HG02970 (cell line): ENCODE data around the gene SDK2.

Experiments
- ATAC-seq: cut with Tn5 transposase; IDR thresholded peaks from one replicate; pipeline ENCODE4 v1.9.1; 2021; ENCODE audit warnings: mild to moderate bottlenecking, moderate library complexity, moderate number of reproducible peaks; ENCODE audit not compliant: unreplicated experiment, low FRiP score

Gene SDK2

DNA sequence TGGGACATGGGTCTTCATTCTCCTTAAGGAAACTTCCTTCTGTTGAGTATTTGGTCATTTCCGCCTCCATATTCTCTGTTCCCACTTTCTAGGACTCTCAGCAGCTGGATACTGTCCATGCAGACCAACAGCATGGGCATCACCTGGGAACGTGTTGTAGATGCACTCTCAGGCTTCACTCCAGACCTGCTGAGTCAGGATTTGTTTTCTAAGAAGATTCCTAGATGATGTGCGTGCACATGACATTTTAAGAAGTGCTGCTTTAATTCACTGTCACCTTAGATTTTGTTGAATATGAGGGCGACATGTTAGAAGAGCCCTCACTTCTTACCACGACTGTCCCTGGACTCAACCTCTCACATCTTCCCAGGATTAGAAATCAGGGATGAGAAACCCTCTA is 10.0 kb upstream of the SDK2 start:
- no peak for ATAC-seq

DNA sequence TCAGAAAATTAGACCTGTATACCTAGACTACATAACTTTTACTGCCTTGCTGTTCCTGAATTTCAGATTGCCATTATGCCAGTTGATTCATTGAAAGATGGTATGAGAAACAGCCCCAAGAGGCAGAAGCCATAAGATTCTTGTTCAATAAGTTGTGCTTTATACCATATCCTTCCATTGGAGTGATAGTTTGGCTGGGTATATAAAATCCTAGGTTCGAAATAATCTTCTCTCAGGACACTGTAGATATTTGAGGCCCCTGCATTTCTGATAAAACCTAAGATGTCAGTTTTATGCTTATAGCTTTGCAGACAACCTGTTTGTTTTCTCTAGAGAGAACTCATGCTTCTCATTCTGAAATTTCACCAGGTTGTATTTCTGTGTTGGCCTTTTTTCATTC is 9.6 kb upstream of the SDK2 start:
- ATAC-seq = no peak

DNA sequence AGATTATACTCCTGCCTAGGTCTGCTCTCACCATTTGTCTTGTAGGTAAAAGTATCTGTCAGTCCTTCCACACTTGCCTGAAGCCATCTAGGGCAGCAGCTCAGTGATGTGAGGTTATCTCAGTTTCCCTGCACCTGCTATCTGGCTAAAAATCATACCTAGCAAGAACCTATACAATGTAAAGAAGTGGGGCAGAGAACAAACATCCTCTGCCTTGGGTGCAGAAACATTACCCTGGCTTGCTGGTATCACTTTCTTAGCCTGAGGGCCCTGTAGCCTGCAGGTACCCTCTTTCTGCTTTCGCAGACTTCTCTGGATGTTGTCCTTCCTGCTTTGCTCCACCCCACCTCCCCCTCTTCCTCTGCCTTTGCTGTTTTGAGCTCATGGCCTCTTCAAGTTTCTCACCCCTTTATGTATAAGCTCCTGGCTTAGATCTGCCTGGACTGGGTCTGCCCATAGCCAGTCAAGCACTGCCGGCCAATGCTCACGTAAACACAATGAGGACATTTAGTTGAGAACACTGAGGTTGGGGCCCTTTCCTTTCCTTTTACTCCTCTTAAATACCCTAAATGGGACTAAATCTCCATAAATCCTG is 8.7 kb upstream of the SDK2 start:
- no peak for ATAC-seq

DNA sequence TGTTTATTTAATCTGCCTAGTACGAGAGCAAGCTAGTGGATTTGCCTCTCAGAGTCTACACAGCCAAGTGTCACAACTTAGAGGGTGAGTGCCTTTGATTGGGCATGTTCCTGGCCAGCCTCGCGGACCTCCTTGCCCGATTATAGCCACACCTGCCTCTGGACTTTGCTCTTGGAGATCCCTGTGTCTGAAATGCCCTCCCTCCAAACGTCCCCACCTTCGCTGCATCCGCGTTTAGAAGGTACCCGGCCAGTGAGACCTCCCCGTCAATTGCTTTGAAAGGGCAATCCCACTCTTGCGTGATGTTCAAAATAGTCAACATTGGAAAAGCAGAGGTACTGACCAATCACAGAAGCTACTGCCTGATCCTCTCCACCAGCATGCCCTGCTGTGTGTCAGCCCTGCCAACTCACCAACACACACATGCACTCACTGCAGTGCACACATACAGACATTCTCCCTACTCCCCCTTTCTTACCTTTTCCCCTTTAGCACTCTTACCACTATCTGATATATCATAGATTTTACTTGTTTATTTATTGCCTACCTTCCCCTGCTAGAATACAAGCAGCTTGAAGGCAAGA is 6.5 kb upstream of the SDK2 start:
- ATAC-seq = no peak

DNA sequence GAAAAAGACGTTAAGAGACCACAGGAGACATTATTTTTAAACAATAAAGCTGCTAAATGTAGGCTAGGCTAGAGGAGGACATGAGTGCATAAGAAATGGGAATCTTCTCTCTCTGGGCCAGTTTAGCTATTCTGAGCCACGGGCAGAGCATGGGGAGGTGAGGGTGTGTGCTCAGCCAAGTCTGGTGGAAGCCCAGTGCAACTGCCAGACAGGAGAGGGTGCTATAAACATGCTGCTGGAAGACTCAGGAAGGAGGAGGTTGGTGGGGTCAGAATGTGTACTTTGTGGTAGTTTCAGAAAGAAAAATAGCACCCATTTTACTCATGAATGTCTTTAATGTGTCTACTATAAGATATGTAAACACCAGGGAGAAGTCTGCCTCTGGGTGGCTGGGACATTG is 5.9 kb upstream of the SDK2 start:
- ATAC-seq = no peak

DNA sequence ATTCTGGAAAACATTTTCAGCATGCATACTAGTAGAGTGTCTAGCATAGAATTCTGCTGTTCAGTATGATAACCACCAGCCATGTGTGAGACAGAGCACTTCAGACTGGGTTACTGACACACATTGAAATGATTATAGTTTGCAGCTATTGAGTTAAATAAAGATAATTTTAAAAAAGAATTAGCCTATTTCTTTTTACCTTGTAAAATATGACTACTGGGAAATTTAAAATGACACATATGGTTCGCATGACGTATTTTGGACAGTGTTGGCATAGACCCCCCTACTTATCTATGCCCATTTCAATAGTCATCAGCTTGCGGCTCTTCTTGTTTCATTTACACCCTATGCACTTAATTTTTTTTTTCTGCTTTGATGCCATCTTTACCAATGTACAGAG is 4.7 kb upstream of the SDK2 start:
- no peak for ATAC-seq

DNA sequence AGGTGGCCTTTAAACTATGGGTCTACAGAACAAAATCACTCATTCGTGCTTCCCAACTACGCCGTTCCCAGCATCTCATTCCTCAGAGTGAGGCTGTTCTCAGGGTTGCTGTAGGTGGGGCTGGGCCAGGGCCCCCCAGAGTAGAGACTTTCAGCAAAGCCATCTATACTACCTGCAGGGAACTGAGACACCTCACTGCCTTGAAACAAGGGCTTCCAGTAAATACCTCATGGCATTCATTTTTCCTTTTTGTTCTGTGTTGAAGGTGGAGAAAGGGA is 4.2 kb upstream of the SDK2 start:
- no peak for ATAC-seq

DNA sequence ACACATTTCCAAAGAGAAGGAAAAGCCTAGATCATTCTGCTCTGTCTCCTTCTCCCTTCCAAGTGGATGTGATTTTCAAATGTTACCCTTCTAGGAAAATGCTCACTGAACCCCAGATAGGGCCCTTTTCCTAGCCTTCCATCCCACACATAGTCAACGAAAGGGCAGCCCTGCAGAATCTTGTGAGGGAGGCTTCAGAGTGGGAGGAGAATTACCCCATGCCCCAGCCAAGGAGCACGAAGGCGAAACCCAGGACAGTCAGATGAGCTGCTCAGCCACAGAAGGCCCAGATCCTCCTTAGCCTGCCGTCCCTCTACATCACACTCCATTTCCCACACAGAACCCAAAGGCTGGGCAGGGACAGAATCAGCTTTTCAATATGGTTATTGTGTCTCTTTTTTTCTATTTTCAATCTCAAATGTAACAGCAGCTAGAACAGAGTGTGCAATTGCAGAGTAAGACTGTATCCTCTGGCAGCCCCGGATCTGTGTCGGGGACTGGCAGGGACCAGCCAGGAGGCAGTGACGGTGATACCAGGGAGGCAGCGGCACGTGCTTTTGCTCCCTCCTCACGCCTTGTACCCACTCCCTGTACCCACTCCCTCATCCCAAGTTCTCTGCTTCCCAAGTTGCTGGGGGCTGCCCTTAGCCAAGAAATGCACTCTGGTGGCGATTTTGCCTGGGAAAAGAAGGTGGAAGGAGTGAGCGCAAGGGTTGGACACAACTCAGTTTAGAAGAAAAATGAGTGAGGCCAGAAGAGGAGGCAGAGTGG is 3.7 kb upstream of the SDK2 start:
- ATAC-seq = no peak

DNA sequence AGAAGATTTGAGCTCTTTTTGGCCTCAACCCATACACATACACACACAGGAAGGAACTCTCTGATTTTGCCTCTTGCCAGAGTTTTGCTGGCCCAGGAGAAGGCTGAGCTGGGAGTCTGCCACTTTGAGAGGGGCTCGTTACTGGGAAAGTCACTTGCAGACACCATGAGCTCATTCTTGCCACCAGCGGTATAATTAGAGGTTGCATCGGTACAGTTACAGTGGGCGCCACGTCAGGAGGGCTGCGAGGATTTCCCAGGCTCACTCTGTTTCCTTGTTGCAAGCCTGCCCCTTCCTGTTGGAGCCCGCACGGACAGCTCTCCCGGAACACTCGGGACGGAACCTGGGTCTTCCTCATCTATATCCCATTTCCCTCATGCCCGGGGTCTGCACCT is 3.1 kb upstream of the SDK2 start:
- no peak for ATAC-seq

DNA sequence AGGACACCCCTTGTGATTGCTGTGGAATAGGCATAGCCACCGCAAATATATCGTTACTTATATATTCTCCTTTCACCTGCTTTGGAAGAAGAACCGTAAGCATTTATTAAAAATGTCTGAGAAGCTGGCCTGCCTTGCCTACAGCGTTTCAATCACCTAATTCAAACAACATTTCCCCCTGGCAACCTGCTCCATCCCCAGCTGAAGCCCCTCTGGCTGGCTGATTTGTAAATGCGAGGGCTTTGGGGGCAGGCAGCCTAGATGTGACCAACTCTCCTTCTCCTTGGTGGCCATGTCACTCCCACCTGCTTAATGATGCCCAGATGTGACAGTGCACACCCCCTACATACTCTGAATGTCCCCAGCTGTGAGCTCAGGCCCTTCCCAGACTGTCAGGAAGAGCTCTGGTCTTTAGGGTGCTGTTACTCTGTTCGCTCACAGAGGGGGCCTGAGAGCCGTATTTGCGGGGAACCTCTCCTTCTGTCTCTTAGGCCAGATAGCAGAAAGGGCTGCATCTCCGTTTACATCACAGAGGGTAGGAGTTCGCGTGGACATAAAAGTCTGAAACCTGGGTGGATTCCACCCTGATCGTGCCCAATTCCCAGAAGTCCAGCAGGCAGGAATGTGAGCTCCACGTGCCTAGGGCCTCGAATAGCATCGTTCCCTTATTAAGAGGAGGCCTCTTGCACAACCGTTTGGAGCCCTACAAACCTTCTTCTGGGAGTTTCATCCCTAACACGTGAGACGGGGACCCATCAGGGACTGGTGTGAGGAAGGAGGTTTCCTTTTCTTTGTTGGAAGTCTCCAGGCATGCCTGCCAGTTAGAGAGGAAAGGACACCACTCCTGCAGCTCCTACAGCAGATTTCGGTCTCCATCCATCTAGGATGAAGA is 2.4 kb upstream of the SDK2 start:
- ATAC-seq = no peak

DNA sequence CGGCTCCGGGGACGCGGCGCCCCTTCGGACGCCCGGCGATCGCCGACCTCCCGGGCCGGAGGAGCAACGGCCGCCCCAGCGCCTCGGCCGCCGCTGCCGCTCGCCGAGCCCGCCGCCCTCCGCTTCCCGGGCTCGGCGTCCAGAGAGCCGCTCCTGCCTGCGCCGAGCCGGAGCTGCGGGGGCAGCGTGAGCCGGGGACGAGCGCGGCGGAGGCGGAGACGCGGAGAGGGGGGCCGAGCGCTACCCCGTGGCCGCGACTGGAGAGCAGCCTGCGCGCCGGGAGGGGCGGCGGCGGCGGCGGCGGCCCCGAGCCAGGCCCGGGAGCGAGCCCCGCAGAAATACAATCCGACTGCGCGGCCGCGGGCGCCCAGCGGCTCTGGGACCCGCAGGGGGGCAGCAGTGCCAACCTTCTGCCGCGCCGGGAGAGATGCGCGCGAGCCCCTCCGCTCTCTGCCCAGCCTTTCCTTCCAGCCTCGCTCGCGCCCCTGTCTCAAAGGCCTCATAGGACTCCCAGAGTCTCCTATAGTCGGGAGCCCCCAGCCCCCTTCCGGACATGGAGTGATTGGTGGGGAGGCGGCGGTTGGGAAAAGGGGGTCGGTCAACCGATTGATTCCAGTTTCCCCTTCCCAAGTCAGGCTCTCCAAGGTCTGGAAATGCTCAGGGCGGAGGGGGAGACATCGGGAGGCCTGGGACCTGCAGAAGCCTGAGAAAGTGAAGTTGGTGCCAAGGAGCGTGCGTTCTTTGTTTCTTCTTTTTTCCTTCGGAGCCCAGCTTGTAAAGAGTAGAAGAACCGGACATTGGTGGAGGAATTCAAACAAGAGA is 1.0 kb upstream of the SDK2 start:
- ATAC-seq = no peak

DNA sequence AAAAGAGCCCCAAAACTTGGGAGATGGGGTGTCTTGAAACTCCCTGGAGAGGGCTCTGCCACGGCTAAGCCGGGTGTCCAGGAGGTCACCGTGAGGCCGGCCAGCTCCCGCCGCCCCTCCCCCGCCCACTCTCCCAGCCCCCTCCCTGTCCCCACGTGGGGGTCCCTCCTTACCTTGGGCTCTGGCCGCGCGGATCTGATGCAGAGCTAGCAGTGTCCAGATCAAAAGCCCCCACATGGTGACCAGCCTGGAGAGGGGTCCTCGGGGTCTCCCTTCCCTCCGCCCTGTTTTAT is 447 bp downstream of the SDK2 start:
- ATAC-seq = no peak

DNA sequence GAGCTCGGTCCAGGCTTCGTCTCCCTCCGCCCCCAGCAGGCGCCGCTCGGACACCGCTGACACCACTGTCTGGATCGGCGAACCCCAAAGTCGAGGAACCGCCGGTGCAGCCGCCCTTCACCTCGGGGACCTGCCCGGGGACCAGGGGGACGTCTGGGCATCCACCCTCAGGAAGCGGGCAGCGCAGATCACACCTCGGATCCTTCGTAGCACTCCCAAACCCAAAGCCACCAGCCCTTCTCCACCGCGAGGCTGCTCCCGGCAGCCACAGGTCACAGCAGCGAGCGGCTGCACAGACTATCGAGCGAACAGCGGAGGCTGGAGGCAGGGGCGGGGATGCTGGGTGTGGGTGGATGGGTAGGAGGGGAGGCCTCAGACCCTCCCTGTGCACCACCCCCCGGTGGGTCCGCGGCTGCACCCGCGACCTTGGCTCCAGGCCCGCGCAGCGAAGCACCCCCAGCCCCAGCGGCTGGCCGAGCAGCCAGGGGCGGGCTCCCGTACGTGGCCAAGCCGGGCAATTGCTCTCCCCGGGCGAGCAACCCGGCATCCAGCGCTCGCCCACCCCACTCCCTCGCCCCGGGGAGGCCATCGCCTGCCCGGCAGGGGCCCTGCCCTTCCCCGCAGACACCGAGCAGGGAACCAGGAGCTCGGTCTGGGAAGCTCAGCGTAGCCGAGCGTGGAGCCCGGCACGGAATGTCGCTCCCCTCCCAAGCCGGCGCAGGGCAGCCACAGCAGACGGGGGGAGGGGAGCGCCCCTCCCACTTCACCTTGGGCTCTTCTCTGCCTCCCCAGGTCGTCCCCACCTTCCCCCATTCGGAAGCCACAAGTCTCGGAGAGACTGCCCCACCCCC is 1.0 kb downstream of the SDK2 start:
- ATAC-seq = no peak

DNA sequence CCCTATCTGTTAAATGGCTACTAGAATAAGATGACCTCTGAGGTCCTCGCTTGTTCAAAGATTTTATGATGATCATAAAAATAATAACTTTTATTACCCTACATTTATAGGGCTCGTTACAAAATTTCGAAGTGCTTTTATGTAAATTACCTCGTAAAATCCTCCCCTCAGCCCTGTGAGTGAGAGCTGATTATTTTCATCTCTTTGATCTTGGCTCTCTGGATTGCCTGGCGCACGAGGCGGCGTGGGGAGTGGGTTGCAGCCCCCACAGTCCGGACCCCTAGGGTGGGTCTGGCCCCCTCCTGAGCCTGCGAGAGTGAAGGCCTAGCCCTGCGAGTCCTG is 1.6 kb downstream of the SDK2 start:
- ATAC-seq = no peak

DNA sequence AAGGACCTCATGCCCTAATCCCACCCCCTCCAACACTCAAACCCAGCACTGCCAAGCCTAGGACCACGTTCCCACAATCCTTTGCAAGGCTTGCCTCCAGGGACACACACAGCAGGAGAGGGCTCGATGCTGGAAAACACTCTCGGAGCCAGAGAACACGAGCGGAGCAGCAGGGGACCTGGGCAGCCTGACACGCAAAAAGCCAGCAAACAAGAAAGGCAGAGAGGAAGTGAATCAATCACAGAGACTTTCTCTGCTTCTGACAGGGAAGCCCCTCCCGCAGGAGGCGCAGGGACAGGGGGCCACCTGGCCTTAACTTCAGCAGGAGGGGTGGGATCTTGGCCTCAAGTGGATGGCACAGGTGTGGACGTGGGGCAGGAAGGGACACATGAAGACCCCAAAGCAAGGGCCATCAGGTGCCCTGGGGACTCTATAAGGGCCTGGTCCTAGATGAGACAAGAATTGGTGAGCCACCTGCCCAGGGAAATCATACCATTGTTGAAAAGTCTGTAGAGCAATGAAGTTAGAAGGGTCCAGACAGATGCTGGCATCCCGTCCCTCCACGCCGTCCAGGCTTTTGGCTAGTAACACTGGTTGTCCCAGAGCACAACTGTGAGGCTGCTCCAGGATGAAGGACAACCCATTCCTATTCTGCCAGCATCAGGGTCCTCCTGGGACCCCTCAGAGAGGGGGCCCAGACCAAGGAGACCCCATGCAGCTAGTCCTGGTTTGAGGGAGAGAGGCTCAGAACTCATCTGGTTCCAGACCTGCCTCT is 2.2 kb downstream of the SDK2 start:
- ATAC-seq = no peak

DNA sequence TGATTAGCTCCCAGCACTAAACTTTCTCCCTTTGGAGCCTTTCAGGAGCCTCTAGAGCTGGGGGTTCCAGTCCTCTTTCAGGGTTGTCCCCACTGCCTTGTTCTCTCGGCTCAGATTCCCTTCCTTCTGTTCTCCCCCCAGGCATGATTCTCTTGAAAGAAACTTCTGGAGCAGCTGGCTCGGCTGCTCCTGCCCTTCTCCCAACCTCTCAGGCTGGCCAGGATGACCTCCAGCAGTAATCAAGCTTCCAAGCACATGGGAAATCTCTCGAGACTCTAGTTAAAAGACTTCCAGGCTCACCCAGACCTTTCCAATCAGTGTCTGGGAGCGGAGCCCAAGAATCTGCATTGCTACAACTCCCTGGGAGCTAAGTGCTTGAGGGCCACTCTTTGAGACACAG is 3.6 kb downstream of the SDK2 start:
- ATAC-seq = no peak

DNA sequence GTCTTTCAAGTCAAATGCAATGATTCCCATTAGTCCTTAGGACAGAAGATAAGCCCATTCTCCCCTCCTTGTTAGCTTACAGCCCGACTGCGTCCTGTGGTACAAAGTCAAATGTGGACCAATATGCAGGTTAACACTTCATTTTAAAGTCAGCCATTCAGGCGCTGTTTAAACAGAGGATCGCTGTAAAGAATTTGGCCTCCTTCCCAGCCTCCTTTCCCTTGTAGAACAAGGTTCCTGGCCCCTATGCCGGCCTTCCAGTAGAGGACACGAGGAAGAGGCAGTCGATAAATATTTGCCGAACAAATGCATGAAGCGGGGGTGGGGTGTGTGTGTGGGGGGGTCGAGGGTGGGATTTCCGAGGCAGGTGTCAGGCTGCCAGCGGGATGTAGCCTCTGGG is 4.3 kb downstream of the SDK2 start:
- no peak for ATAC-seq

DNA sequence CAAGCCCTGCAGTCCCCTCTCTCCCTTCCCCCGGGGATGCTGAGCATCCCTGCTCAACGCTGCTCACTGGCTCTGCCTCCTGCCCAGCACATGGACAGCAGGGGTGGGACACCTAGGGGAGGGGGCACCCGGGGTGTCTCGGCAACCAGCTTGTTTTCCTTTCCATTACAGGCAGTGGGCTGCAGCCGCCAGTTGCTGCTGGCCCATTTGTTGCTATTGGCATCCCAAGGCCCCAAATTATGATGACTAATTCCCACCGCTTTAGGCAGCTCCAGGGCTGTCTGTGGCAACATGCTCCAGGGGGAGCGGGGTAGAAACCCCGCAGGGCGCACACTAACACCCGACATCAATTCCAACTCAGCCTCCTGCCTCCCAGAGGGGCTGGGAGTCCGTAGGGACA is 4.9 kb downstream of the SDK2 start:
- no peak for ATAC-seq

DNA sequence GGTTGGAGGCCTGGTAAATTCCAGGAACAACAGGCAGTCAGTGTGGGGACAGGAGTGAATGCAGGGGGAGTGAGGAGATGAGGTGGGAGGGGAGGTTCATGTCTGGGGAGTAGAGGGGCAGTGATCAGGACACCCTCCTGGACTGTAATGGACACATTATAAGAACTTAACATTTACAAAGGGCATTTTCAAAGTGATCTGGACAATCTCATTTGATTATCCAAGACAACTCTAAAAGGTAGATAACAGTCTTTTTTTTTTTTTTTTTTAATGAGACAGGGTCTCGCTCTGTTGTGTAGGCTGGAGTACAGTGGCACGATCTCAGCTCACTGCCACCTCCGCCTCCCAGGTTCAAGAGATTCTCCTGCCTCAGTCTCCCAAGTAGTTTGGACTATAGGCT is 5.7 kb downstream of the SDK2 start:
- no peak for ATAC-seq
